Measurements from ENCODE around the gene VEGFB. TPM values are rescaled to one million over a fixed set of nuclear protein-coding genes. Genes with fewer than 3 reads are reported as not detected.
A peak's percentile ranks its signal among the peaks of the same experiment; 100 is the strongest.

The VEGFB gene
- total and polyA plus RNA-seq, 2 of the 8 experiments (the other 6 are each of a cell fraction or from before 2014, with no cell fraction given), result 9.3 to 49.6 TPM

GRCh38 chr11:64229744-64230170, 4.6 kb upstream of the VEGFB start:
- H3K9ac ChIP-seq (replicated peaks in 1 of 4; ENCODE audit: extremely low read depth in 1 of 4, low read depth in 3 of 4, low read length in 3 of 4), result no peak overlapping the region; a peak in 1 of 7 replicates
- no peak overlapping the region for H3K23ac ChIP-seq (ENCODE audit: insufficient read length)
- H4K91ac ChIP-seq (replicated peaks; ENCODE audit: insufficient read length, low read length), result no peak overlapping the region
- H3K4me3 ChIP-seq (ENCODE audit: extremely low read depth in 1 of 4, insufficient read depth in 2 of 4, low read depth in 3 of 4, low read length in 4 of 4), result peak overlapping the region; percentile 70 to 80 (median 76); a peak in 7 of 8 replicates
- H3K36me3 ChIP-seq (ENCODE audit: control insufficient read depth in 2 of 4, insufficient read depth in 4 of 4, low read length in 3 of 4), result no peaks in the 10 kb centered on the region
- ChIA-PET POLR2A (ENCODE audit: partially characterized antibody) (interaction anchor here (0.9 to 11.9 kb wide), 3 partner anchors 17 to 38 kb away, joined by 3 to 190 read pairs (median 3); partner anchors contain the start of genes FERMT3, FKBP2, PLCB3 and PPP1R14B), CTCF (ENCODE audit: partially characterized antibody) (interaction anchor here (1.0 to 8.6 kb wide), 2 partner anchors 23 to 39 kb away, joined by 5 to 51 read pairs; partner anchors contain the start of gene FERMT3)
- peak overlapping the region; percentile 87 to 97 for H3K4me2 ChIP-seq (ENCODE audit: insufficient read depth in 1 of 2, low read depth in 2 of 2, low read length in 2 of 2)
- H3K9me3 ChIP-seq (ENCODE audit: insufficient read depth in 2 of 2, low read depth in 1 of 2, low read length in 1 of 2), result no peaks in the 10 kb centered on the region
- H3K56ac ChIP-seq (replicated peaks; ENCODE audit: insufficient read length, low read depth, low read length), result no peak overlapping the region
- DNase-seq (ENCODE audit: low read depth in 1 of 2, low spot score in 2 of 2) (no peak), FAIRE-seq (no peak)
- H3K4ac ChIP-seq (replicated peaks; ENCODE audit: insufficient read length, low read depth, low read length), result no peak overlapping the region
- H3K79me1 ChIP-seq (ENCODE audit: low read depth, low read length), result no peaks in the 10 kb centered on the region; the same call in 1 of the 2 replicates
- peaks cover 0 to 2% of the 10 kb centered on the region in 2 experiments for H4K20me1 ChIP-seq (replicated peaks in 1 of 2; ENCODE audit: control insufficient read depth in 1 of 2, insufficient read depth in 2 of 2, low read length in 2 of 2)
- WGBS, 2 experiments (ENCODE audit: extremely low coverage in 1 of 2, insufficient coverage in 1 of 2, insufficient read length in 1 of 2, insufficient replicate concordance in 2 of 2, low coverage in 1 of 2, low lambda C conversion rate in 2 of 2, missing lambda C conversion rate in 1 of 2), result 67% methylated on average over 12 of the region's 13 CpGs; no CpG with 5 or more reads in 1 of the 2 experiments
- no peak overlapping the region for H4K5ac ChIP-seq (ENCODE audit: insufficient read length, low read depth, low read length)
- H2BK12ac ChIP-seq (ENCODE audit: low read depth, low read length), result no peak overlapping the region
- no peak overlapping the region for H3K27ac ChIP-seq (ENCODE audit: low read depth, low read length)
- no peak overlapping the region for H2AK5ac ChIP-seq (ENCODE audit: low read depth, low read length)
- TF ChIP-seq TAF7 (optimal IDR thresholded peaks at IDR 0.05; ENCODE audit: borderline replicate concordance, low read depth, low read length), result peak; percentile 22
- TF ChIP-seq SIRT6 (IDR thresholded peaks at IDR 0.05; ENCODE audit: low read length), result no peak
- TF ChIP-seq FOSL1 (IDR thresholded peaks at IDR 0.05; ENCODE audit: insufficient read depth, low read depth, low read length), result no peak
- no peak for TF ChIP-seq CHD2 (IDR thresholded peaks at IDR 0.05; ENCODE audit: low read length)
- no peak overlapping the region for H2BK15ac ChIP-seq (ENCODE audit: low read length)
- H3K18ac ChIP-seq (ENCODE audit: extremely low read depth, low read length), result peak overlapping the region; percentile 71
- peaks cover 0 to 9% (median 6%) of the 10 kb centered on the region in 4 experiments; a peak in 4 of 7 replicates for H3K27me3 ChIP-seq (replicated peaks in 1 of 4; ENCODE audit: control insufficient read depth in 3 of 4, extremely low read depth in 1 of 4, insufficient read depth in 3 of 4, low read length in 3 of 4)
- H2BK5ac ChIP-seq (ENCODE audit: low read depth, low read length), result no peak overlapping the region
- no peaks in the 10 kb centered on the region for H3K79me2 ChIP-seq (ENCODE audit: control insufficient read depth in 1 of 2, insufficient read depth in 2 of 2, low read length in 2 of 2)
- no peak overlapping the region for H2AFZ ChIP-seq (ENCODE audit: low read length)
- peaks cover 0 to 37% (median 18%) of the 10 kb centered on the region in 4 experiments; a peak in 6 of 7 replicates for H3K4me1 ChIP-seq (replicated peaks in 1 of 4; ENCODE audit: control insufficient read depth in 3 of 4, insufficient read depth in 4 of 4, low read length in 3 of 4)
- no peak overlapping the region for H3K14ac ChIP-seq (ENCODE audit: insufficient read length)
- H2BK120ac ChIP-seq (replicated peaks; ENCODE audit: low read depth, low read length), result no peak overlapping the region
- no peak overlapping the region for H2BK20ac ChIP-seq (ENCODE audit: low read length)
- peaks cover 21% of the 10 kb centered on the region for H3K23me2 ChIP-seq (ENCODE audit: low read depth, low read length)
- peak overlapping the region; percentile 73; the same call in 1 of the 2 replicates for H4K8ac ChIP-seq (ENCODE audit: extremely low read depth, insufficient read depth, low read length)

Measured in H1 (cell line).